ENCODE results near the gene HSD11B1. TPM values are rescaled to one million over a fixed set of nuclear protein-coding genes. Genes with fewer than 3 reads are reported as not detected.
A peak's percentile ranks its signal among the peaks of the same experiment; 100 is the strongest.

Gene HSD11B1
- total RNA-seq, 2 donors from 2014 or later: 0.66 to 3.6 TPM

- Histone ChIP-seq H3K27ac (no peak overlapping the region), H3K9me3 (no peaks in the 10 kb centered on the region), H3K4me3 (no peak overlapping the region), H3K4me1 (no peaks in the 10 kb centered on the region), H3K27me3 (no peaks in the 10 kb centered on the region), H3K36me3 (replicated peaks in 1 of 2; ENCODE audit: insufficient read depth in 1 of 2, low read depth in 2 of 2) (no peaks in the 10 kb centered on the region)
- DNase-seq (peak; percentile 29 to 74 (median 57)), ATAC-seq (no peak)
- TF ChIP-seq CTCF (IDR thresholded peaks at IDR 0.05): no peak
- no peak for TF ChIP-seq POLR2A (IDR thresholded peaks at IDR 0.05)
- WGBS, 2 donors: 58 to 65% methylated on average over 4 of the region's 4 CpGs
- intact Hi-C loops (cut with DNase I): no loop called here
These were observed 15.2 kb upstream of the HSD11B1 start for GRCh38 chr1:209689477-209689876.

GRCh38 chr1:209691237-209691636 lies 13.4 kb upstream of the HSD11B1 start:
- H3K4me3 ChIP-seq: no peak overlapping the region
- H3K27ac ChIP-seq: no peak overlapping the region
- DNase-seq (no peak), ATAC-seq (no peak)
- H3K27me3 ChIP-seq: no peaks in the 10 kb centered on the region
- WGBS, 2 donors: 52 to 59% methylated on average over 3 of the region's 3 CpGs
- TF ChIP-seq POLR2A (IDR thresholded peaks at IDR 0.05) (no peak), CTCF (IDR thresholded peaks at IDR 0.05) (no peak)
- H3K9me3 ChIP-seq: no peaks in the 10 kb centered on the region
- intact Hi-C loops (cut with DNase I): loop anchor here (5.0 kb wide), 1 partner anchor 114 kb away; no protein-coding TSS in a partner anchor
- no peaks in the 10 kb centered on the region for H3K4me1 ChIP-seq
- H3K36me3 ChIP-seq (replicated peaks in 1 of 2; ENCODE audit: insufficient read depth in 1 of 2, low read depth in 2 of 2): no peaks in the 10 kb centered on the region

- ATAC-seq (no peak), DNase-seq (no peak)
- intact Hi-C loops (cut with DNase I): loop anchor here (5.0 kb wide), 1 partner anchor 115 kb away; no protein-coding TSS in a partner anchor
- peaks cover 6% of the 10 kb centered on the region for H3K4me1 ChIP-seq
- H3K9me3 ChIP-seq: no peaks in the 10 kb centered on the region
- no peaks in the 10 kb centered on the region for H3K36me3 ChIP-seq (replicated peaks in 1 of 2; ENCODE audit: insufficient read depth in 1 of 2, low read depth in 2 of 2)
- H3K4me3 ChIP-seq: no peak overlapping the region
- no peak overlapping the region for H3K27ac ChIP-seq
- H3K27me3 ChIP-seq: no peaks in the 10 kb centered on the region
- TF ChIP-seq POLR2A (IDR thresholded peaks at IDR 0.05): no peak
- no peak for TF ChIP-seq CTCF (IDR thresholded peaks at IDR 0.05)
- WGBS, 2 donors: 38 to 42% methylated on average over 4 of the region's 4 CpGs
These were observed 12.3 kb upstream of the HSD11B1 start for GRCh38 chr1:209692296-209692695.

GRCh38 chr1:209692745-209693504 lies 11.7 kb upstream of the HSD11B1 start:
- 0 to 2% methylated on average over 3 of the region's 3 CpGs for WGBS, 2 donors

More at GRCh38 chr1:209692745-209693504, 11.7 kb upstream of the HSD11B1 start:
- Histone ChIP-seq H3K36me3 (replicated peaks in 1 of 2; ENCODE audit: insufficient read depth in 1 of 2, low read depth in 2 of 2) (no peaks in the 10 kb centered on the region), H3K27ac (no peak overlapping the region), H3K27me3 (no peaks in the 10 kb centered on the region), H3K4me3 (no peak overlapping the region), H3K9me3 (no peaks in the 10 kb centered on the region), H3K4me1 (peaks cover 6% of the 10 kb centered on the region)
- peak; percentile 74 to 80 (median 76) for DNase-seq
- TF ChIP-seq POLR2A (IDR thresholded peaks at IDR 0.05) (no peak), CTCF (IDR thresholded peaks at IDR 0.05) (peak; percentile 62 to 91 (median 89))
- peak; percentile 68 for ATAC-seq
- intact Hi-C loops (cut with DNase I): loop anchor here (5.0 kb wide), 1 partner anchor 116 kb away; no protein-coding TSS in a partner anchor

Data from body of pancreas (tissue), 4 donors.